ENCODE results near the gene CBX4.

CBX4 gene

DNA sequence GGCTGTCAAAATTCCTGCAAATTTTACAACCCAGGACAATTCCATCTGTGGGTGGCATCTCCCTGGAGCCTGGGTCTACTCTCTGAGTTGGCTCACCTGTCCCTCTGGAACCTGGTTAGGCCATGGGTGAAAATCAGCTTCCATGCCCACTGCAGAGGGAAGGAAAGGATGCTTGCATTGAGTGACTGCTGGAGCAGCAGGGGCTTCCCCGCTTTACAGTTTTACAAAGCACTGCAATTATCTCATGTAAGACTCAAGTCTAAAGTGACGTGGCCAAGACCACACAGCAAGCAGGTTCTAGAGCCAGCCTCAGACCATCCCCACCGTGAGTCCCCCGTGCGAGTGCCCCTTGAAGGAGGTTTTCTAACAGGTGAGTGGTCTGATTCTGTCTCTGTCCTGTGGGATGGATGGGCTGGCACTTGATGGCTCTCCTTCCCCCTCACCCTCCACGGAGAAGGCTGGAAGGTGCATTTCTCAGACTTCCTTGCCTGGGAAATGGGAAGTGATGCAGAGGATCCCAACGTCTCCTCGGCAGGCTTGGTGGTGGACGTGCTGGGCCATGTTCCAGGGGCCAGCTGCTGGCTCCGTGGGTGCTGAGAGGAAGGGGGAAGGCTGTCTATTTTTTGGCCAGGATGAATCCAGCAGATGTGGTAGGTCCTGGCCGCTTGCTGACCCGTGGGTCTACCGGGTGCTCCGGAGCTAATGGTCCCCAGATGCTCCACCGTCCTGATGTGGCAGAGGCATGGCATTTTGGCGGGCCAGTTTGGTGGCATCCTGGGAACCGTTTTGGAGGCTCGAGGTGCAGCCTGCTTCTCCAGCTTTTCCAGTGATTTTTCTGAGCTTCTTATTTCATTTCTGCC is 26.3 kb upstream of the CBX4 start:
- no peak overlapping the region for H3K27ac ChIP-seq
- no peak for TF ChIP-seq ZFX (IDR thresholded peaks at IDR 0.05; ENCODE audit: borderline replicate concordance)
- TF ChIP-seq, protein P1, sequence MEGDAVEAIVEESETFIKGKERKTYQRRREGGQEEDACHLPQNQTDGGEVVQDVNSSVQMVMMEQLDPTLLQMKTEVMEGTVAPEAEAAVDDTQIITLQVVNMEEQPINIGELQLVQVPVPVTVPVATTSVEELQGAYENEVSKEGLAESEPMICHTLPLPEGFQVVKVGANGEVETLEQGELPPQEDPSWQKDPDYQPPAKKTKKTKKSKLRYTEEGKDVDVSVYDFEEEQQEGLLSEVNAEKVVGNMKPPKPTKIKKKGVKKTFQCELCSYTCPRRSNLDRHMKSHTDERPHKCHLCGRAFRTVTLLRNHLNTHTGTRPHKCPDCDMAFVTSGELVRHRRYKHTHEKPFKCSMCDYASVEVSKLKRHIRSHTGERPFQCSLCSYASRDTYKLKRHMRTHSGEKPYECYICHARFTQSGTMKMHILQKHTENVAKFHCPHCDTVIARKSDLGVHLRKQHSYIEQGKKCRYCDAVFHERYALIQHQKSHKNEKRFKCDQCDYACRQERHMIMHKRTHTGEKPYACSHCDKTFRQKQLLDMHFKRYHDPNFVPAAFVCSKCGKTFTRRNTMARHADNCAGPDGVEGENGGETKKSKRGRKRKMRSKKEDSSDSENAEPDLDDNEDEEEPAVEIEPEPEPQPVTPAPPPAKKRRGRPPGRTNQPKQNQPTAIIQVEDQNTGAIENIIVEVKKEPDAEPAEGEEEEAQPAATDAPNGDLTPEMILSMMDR (IDR thresholded peaks at IDR 0.05) = no peak

DNA sequence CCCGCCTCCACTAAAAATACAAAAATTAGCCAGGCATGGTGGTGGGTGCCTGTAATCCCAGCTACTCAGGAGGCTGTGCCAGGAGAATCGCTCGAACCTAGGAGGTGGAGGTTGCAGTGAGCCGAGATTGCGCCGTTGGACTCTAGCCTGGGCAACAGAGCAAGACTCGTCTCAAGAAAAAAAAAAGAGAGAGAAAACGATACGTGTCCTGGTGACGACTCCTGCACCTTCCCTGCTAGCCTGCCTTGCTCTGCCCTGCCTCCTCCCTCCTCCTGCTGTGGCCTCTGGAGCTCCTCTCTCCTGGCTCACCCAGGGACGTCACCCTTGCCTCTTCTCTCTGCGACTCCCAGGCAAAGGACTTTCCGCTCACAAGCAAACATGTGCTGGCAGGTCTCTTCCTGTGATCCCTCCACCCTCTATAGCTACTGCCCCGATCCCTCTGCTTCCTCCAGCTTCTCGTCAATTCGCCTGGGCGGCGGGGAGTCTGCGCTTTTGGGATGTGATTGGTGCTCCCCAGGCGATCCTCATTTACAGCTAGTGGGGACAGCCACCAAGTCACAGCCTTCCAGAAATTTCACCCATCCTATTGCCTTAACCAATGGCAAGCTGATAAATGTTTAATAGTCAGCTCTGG is 25.5 kb upstream of the CBX4 start:
- H3K27ac ChIP-seq = no peak overlapping the region
- TF ChIP-seq, protein P1 (IDR thresholded peaks at IDR 0.05) = no peak
- no peak for TF ChIP-seq ZFX (IDR thresholded peaks at IDR 0.05; ENCODE audit: borderline replicate concordance)

DNA sequence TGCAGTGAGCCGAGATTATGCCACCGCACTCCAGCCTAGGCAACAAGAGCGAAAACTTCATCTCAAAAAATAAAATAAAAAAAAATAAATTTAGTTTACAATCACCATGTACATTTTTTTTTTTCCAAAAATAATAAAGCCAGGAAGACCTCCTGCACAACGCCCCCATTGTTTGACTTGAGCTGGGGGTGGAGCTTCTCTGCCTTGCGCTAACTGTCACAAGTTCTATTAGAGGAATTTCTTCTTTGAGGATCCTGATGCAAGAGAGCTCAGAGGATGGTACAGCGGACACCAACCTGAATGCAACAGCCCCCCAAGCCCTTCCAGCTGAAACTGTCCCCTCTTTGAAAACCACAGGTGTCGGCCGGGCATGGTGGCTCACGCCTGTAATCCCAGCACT is 24.9 kb upstream of the CBX4 start:
- TF ChIP-seq, protein P1 (IDR thresholded peaks at IDR 0.05) = no peak
- TF ChIP-seq ZFX (IDR thresholded peaks at IDR 0.05; ENCODE audit: borderline replicate concordance) = no peak
- H3K27ac ChIP-seq = no peak overlapping the region

DNA sequence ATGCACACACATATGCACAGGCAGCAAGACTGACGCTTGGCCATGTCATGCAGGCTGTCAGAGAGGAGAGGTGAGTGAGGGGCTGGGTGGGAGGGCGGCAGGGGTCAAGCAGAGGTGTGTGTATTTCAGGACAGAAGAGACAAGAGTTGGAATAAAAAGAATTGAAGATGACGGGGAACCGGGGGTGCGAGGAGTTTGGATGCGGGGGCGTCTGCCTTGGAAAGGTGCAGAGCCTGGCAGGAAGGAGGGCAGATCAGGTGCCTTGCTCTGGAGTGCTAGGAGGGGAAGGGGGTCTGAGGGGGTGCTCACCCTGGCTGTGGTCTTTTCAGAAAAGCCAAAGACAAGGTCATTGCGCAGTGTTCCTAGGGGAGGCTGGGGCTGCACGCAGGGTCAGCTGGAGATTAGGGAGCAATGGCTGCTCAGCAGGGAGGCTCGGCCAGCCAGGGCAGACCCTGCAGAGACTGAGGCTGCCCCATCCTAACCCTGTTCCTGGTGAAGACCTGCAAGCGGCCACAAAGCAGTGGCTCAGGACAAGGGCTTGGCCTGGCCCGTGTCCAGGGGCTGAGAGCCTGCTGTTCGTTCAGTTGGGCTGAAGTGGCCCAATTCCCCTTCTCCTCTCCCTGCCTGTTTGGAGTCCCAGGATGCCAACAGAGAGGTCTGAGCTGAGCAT is 23.7 kb upstream of the CBX4 start:
- H3K27ac ChIP-seq = no peak overlapping the region
- TF ChIP-seq, protein P1 (IDR thresholded peaks at IDR 0.05) = no peak
- no peak for TF ChIP-seq ZFX (IDR thresholded peaks at IDR 0.05; ENCODE audit: borderline replicate concordance)

DNA sequence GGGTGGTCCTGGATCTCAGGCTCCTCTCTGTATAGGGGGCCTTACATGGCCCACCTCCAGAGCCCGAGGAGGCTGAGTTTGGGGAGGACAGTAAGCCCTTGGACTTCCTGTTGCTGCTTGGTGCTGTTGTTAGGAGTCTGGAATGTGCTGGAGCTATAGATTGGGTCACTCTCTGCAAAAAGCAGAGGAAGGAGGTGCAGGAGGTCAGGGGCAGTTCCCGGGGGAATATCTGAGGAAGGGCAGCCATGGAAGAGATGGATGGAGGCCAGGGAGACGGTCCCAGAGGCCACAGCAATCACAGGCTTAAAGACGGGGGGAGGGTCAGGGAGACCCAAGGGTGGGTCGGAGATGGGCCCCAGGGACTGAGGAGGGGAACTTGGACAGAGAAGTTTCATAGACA is 23.0 kb upstream of the CBX4 start:
- H3K27ac ChIP-seq = no peak overlapping the region
- no peak for TF ChIP-seq ZFX (IDR thresholded peaks at IDR 0.05; ENCODE audit: borderline replicate concordance)
- TF ChIP-seq, protein P1 (IDR thresholded peaks at IDR 0.05) = no peak

DNA sequence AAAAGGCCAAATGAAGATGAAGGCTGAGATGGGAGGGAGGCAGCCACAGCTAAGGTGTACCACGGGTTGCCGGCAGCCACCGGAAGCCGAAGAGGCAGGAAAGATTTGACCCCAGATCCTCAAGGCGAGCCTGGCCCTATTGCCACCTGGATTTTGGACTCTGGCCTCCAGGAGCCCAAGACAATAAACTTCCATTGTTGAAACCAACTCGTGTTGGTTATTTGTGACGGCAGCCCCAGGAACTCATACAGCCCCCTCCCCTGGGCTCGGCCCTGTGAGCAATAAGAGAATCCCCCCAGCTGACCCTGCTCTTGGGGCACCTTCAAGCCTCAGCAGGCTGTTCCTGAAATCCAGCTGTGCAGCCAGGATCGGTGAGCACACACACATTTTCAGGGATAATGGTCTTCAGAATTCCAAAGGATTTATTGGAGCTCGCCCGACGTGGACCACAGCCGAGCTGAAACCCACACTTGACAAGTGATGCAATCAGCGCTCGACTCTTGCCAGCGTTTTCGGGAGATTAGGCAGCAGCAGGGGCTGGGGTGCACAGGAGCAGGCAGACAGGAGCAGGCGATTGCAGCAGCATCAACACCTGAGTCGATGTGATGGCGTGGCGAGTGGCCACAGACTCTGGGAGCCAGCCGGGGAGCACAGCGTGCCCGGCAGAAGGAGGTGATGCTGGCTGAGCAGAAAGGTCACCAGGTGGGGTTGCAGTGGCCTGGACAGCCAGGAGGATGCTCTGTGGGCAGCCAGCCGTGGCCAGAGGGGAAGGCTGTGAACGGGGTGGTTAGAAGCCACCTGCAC is 22.4 kb upstream of the CBX4 start:
- TF ChIP-seq, protein P1 (IDR thresholded peaks at IDR 0.05) = no peak
- TF ChIP-seq ZFX (IDR thresholded peaks at IDR 0.05; ENCODE audit: borderline replicate concordance) = no peak
- no peak overlapping the region for H3K27ac ChIP-seq

All from 22Rv1 (cell line).